NCI-H510A (cell line): ENCODE data around the gene PKHD1.

Experiments
- DNase-seq: peaks from one replicate; lab custom pipeline; 2025; lab: John Stamatoyannopoulos, UW

PKHD1 gene, protein sequence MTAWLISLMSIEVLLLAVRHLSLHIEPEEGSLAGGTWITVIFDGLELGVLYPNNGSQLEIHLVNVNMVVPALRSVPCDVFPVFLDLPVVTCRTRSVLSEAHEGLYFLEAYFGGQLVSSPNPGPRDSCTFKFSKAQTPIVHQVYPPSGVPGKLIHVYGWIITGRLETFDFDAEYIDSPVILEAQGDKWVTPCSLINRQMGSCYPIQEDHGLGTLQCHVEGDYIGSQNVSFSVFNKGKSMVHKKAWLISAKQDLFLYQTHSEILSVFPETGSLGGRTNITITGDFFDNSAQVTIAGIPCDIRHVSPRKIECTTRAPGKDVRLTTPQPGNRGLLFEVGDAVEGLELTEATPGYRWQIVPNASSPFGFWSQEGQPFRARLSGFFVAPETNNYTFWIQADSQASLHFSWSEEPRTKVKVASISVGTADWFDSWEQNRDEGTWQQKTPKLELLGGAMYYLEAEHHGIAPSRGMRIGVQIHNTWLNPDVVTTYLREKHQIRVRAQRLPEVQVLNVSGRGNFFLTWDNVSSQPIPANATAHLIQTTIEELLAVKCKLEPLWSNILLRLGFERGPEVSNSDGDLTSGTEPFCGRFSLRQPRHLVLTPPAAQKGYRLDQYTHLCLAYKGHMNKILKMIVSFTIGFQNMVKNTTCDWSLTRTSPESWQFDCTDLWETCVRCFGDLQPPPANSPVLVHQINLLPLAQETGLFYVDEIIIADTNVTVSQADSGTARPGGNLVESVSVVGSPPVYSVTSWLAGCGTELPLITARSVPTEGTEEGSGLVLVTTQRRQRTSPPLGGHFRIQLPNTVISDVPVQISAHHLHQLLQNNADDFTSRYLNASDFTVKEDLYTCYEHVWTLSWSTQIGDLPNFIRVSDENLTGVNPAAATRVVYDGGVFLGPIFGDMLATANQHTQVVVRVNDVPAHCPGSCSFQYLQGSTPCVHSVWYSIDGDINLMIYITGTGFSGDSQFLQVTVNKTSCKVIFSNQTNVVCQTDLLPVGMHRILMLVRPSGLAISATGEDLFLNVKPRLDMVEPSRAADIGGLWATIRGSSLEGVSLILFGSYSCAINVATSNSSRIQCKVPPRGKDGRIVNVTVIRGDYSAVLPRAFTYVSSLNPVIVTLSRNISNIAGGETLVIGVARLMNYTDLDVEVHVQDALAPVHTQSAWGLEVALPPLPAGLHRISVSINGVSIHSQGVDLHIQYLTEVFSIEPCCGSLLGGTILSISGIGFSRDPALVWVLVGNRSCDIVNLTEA (N-terminal part only)

DNA sequence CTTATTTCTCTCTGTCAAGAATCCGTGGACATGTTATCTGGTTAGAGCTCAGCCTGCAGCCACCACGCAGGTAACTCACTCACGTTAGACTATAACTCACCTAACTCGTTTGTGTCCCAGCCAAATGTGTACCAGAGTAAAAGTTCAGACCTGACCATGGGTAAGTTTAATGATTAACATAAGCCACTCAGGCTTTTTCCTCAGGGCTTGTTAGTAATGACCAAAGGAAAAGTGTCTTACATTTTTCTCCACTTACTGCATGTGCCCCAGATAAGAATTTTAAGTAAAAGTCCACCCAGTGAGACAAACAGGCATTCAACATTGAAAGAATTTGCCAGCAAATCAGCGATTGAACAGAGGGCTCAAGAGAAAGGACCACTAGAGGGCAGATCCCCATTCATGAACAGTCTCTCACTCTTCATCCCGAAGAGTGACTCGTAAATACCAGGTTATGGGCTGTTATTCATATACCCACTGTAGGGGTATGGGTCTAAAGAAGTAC is at the start of gene PKHD1:
Gene PKHD1, minus strand, starts transcription at position 116 of the 502 bp plus-strand sequence. CDS start 2,680 bp downstream, outside the sequence.
- DNase-seq = no peak

DNA sequence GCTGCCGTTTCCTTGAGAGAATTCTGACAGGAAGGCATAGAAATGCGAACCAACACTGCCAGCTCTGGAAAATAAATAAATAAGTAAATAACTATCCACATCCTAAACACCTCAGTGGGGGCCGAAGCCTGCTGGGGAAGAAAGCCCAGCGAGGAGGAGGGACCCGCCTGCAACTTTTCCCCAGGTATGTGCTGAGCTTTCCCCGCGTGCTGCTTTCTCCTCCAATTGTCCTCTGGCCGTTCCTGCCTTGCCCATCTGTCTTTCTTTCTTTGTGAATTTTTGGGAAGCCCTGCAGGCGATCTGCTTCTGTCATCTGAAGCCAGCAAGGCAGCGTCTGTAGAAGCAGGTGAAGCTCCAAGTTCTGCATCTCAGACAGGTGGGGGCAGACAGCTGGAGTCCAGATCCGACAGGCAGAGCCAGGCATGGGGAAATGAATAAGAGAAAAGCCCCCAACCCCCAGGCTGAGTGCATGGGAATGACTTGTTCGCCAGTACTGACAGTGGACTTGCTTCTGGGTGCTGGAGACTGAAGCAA is 49.6 kb upstream of the PKHD1 start:
- DNase-seq = no peak

DNA sequence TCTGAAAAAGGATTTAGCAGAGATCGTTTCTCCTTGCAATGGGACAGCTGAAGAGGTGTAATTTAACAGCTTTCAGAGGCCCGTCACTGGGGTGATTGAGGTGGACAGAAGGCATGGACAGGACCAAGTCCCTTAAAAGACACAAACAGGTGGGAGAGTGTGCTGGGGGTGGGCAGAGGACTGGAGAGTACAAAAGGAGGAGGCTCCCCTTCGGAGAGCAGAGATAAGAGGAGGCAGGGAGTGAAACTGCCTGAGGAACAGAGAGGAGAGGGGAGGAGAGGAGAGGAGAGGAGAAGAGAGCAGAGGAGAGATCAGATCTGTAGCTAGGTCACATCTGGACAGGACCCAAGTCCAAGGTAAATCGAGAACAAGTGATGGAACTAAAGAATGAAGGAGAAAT is 48.6 kb upstream of the PKHD1 start:
- no peak for DNase-seq

DNA sequence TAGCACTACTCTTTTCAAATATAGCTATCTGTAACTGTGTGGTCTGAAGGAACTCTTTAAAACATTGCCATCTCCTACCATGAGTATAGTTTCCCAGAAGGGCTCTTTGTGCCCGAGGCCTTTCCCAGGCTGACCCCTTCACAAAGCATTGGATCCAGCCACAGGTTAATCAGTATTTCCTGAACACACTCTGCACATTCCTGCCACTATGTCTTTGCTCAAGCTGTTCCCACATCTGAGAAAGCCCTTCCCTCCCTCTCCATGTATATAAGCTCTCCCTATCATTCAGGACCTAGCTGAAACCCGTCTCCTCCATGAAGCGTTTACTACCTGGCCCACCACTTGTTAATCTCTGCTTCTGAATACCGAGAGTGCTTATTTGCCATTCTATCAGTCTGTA is 47.8 kb upstream of the PKHD1 start:
- DNase-seq = no peak

DNA sequence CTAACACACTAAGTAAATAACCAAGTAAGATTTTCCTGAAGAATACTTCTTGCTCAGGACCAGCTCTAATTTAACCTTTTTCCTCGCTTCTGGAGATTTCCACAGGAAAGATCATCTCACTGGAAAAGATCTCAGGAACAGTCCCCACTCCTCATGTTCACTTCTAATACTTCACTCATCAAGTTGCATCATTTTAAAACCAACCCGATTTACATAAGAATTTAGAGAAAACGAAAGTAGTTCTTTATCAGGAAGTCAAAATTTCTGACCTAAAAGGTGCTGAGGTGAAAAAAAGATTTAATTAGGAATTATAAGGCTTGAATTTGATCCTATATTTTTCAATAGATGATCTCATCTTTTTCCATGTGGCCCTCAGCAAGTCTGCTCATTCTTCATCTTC is 46.6 kb upstream of the PKHD1 start:
- no peak for DNase-seq

DNA sequence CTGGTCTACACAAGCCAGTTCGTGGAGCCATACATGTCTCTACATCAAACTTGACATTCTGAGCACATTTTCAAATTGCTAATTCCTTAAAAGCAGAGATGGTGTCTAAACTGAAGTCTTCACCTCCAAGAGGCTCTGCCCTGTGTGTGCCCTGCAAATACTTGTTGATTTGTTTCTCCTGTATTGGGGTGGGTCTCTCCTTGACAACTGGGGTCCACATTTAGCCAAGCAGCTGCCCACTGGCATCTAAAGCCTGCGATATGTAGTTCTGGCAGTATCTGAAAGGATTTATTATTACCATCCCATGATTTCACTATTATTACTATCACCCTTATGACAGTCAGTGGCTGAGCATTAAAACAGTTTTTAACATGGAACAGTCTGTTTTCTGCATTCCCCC is 45.9 kb upstream of the PKHD1 start:
- no peak for DNase-seq

DNA sequence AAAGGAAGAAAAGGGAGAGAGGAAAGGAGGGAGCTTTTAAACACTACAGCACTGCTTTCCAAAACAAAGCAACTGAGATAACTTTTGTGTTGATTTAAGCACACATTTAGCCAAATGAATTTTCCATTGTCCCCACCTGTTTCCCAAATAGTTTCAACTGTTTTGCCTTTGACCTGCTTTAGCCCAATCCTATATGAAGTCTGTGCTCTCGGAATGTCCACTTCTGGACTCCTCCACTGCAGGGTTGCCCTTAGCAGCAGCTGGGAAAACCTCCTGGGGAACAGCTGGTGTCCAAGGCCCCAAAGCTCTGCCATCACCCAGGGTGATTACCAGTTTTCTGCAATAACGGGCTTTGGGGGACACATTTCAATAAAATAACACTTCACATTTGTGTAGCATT is 44.9 kb upstream of the PKHD1 start:
- no peak for DNase-seq

DNA sequence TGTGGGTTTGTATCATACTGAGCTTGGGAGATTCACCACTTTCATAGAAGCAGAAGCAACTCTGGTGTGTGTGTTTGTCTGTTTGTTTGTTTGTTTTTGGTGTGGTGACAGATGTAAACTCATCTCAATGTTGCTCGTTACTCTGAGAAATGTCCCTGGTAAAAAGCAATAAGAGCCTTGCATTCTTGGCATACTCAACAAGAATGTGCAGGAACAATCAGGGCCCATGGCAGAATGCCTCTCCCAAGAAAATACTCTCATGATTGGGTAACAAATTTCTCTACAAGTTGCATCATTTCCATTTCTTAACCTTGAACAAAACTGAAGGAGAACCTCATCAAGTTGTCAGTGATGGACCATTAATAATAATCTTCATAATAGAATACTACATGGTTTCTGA is 43.0 kb upstream of the PKHD1 start:
- DNase-seq = no peak

DNA sequence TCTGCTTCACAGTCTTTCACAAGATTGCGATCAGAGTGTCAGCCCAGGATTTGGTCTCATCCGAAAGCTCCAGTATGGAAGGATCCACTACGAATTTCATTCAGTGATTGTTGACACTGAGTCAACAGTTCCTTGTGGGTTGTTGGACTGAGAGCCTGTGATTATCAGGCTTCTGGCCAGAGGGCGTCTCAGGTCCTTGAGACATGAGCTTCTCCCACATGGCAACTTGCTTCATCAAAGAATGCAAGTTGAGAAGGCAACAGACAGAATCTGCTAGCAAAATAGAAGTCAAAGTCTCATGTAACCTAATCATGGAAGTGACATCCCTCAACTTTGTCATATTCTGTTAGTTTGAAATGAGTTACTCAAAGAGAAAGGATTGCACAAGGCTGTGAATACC is 40.5 kb upstream of the PKHD1 start:
- DNase-seq = no peak

DNA sequence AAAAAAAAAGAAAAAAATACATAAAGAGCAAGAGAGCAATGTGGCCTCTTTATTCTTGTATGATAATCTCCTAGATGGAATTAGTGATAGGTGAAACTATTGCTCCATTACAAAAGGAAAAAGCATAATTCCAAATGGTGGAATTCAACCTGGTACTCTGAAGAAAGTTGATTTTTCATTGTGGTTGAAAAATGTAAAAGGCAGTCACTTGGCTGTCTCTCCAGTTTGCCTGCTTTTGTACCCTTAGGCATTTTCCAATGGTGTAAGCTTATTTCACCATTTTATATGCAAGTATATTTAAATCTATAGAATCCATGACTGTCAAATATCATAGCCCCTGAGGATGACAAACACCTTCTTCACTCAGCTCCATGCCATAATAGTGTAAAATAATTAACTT is 38.8 kb upstream of the PKHD1 start:
- no peak for DNase-seq

DNA sequence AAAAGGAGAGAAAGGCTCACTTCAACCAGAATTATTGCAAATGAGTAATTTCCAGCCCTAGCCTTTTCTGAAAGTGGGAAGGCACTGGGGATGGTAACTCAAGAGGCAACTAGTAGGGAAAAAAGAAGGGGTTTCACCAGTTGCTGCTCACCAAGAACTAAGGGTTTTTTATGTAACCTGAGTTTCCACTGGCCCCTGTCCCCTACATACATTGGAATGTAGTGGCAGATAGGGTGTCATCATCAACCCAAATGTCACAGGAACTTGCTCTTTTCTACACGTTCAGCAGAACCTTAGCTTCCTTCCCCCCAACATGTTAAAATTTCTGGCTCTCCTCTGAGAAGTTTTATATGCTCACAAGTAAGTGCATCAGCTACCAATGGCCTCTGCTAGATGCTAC is 38.2 kb upstream of the PKHD1 start:
- DNase-seq = no peak

DNA sequence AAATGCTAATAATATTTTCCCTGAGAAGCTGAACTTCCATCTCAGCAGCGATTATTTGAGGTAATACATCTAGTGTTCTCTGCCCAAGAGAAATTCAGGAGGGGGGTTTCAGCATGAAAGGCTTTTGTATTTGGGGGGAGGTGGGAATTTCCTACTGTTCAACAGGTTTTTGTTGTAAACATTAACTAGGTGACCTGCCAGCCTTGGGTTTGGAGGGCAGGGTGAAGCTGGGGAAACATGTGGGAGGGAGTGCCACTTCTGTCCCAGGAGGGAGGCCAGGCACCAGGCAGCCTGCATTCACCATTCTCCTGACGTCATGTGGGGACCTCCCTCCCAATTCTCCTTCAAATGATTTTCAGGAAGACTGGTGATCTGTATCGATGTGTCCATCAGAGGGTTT is 37.7 kb upstream of the PKHD1 start:
- no peak for DNase-seq

DNA sequence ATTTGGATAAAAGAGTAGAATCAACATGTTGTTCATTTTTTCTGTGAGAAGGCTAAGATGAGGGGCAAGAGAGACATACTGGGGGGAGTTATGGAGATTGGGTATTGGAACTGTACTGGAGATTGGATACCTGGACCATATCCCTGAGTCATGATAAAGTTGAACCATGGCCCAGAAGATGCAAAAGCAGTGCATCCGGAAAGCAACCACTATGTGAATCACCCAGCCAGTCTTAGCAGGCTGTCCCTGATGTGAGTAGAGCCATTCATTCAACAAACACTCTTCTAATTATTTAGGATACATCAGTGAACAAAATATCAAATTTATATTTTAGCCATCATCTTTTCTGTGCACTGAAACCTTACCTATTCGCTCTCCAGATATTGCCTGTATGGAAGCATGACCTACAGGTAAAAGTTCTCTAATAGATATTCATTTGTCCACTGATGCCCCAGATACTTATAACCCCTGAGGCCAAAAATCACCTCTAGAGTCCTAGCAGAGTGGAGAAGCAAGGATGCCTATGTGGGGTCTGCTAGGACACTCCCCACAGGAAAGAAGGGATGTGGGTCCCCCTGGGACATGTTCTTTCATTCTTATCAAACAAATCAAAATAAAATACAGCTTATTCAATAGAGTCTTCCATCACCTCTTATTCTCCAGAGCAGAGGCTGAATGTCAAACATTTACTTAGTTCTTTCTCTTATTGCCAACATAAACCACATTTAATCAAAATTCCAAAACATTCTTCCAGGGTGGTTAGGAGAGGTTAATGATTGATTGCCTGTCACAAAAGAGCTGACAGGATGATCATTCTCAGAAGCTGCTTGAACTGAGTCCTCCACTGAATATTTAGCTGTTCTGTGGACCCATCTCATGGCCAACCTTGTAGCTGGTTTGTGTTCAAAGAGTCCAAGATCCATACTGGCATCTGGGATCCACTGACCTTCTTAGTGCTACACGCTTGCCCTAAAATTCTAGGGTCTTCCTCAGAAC is 37.0 kb upstream of the PKHD1 start:
- DNase-seq = no peak

DNA sequence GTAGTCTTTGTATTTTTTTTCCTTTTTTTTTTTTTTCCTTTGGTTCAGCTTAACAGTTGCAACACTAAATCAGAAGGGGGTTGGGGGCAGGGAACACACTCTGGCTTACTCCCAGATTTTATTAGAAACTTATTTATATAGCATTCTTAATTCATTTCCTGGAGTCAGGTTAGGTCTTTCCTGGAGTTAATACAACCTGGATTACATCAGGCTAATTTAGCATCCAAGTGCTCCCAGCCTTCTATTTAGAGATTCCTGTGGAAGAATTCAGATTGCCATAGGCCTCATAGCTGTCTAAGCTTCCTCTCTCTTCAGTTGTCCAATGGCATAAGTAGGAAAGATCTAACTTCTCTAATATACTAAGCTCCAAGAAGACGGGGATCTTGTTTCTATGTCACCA is 35.8 kb upstream of the PKHD1 start:
- DNase-seq = no peak

DNA sequence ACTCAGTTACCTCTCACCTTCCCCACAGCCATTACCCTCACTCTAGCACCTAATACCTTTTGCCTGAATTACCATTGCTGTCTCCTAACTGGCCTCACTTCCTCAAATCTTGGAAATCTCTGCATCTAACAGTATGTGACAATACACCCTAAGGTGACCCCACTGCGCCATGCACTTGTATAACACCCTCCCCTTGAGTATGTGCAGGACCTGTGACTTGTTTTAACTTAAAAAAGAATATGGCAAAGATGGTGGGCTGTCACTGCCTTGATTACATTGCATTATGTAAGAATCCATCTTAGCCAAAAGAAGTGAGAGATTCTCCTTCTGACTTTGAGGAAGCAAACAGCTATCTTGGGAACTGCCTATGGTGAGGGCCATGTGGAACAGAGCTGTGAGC is 29.9 kb upstream of the PKHD1 start:
- DNase-seq = no peak

DNA sequence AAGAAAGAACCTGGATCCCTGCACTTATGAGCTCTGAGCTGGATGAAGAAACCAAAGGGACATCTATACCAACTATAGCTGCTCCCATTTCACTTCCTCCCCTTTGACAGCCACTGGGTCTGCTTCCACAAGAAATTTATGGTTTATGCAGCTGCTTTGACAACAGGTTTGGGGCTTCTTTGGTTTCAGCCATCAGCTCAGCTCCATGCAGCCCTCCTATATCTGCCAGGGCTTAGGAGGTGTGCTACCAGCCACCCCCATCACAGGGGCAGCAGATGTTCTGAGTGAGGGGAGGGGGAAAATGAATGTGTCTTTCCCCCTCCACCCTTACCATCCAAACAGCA is 29.2 kb upstream of the PKHD1 start:
- DNase-seq = no peak

DNA sequence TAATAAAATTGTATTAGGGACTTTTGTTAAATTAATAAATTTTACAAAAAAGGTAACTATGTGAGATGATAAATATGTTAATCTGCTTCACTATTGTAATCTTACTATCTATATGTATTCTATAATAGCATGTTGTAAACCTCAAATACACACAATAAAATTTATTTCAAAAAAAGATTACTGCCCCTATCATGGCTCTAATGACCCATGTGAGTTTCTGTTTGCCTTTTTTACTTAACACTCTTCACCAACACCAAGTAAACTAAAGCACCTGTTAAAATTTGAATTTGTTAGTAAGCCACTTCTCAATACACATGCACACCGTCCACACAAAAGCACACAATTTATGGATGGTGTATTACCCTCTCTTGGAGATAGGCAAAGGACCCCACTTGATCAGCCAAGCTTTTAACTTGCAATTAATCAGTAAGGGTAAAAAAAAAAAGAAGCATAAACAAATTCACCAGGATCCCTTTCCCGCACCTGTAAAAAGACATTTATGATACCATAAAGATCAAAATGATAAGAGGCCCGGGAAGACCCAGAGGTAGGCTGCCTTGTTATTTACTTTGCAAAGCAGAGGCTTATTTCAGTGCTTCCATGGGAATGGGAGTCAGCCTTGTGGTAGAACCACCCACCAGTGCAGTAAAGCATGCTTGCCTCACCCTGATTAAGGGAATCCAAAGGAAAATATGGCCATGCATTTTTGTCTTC is 28.6 kb upstream of the PKHD1 start:
- DNase-seq = no peak

DNA sequence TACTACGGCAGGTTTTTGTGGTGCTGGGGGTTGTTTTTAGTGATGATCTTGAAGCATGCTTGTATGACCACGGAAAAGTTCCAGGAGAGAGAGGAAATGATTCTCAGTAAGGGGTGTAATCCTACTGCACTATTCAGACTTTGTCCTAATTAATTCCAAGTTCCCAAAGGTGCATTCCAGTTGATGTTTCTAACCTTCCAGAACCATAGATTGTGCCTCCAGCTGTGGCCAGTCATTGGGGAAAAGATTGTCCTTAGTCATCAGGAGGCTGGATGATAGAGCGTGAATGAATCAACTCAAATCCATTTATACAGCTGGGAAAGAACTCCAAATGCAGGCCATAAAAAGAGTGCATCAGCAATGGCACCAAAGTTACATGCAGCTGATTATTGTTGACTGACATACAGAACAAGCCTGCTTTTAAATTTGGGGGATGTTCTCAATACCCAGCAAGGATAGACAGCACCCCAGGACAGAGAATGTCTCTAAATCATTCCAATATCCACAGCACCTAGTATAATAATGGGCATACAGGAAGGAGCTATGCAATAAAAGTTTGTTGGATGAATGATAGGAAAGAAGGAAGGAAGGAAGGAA is 27.8 kb upstream of the PKHD1 start:
- DNase-seq = no peak

DNA sequence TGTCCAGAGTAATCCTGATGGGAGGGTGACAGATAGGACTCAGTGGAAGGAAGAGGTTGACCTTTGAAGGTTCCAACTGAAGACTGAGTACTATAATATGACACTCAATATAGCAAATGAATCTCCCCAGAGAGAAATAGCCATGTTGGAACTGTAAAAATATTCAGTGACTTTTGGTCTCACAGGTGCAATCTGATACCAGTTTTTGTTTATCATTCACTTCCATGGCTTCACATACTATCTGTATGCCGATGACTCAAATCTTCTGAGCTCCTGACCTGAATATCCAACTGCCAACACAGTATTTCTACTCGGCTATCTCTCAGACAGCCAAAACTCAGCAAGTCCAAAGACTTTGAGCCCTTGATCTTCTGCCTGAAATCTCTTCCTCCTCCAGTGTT is 21.8 kb upstream of the PKHD1 start:
- no peak for DNase-seq

DNA sequence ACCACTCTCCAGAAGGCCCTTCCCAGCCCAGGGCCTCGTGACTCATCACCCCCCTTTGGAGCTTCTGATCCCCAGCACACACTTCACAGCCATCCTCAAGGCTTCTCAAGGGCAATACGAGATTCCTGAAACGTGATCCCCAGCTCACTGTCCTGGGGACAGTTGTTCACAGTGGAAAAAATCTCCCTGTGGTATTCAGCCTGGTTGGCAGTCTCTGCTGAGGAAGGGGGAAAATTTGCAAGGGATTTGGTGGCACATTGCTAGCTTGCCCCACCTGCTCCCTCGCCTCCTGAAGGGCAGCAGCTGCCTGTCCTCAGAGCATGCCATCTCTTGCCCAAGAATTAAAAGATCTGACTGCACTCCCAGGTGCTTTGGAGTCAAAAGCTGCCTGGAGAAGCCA is 20.7 kb upstream of the PKHD1 start:
- DNase-seq = no peak
